ENCODE measurements around the gene HPGDS.
"Not testable (repeated sequence)": the region's sequence is repeated elsewhere in the genome, so short reads cannot be mapped to it uniquely, and the experiment has no call there.

Gene HPGDS

GRCh38 chr4:94325835-94326234, 16.8 kb downstream of the HPGDS start (continued):
- TF ChIP-seq ZNF521 (tag by site-specific recombination; IDR thresholded peaks at IDR 0.05) (no peak), TRIM28 (IDR thresholded peaks at IDR 0.05; ENCODE audit: borderline replicate concordance, low read length) (peak; percentile 40; the same call in 1 of the 2 replicates), ZNF146 (tag by site-specific recombination; IDR thresholded peaks at IDR 0.05) (no peak), SP7 (tag by site-specific recombination; IDR thresholded peaks at IDR 0.05) (no peak), ZNF280D (tag by site-specific recombination; IDR thresholded peaks at IDR 0.05) (no peak), HIC1 (tag by site-specific recombination; IDR thresholded peaks at IDR 0.05) (no peak), MYNN (tag by site-specific recombination; IDR thresholded peaks at IDR 0.05; ENCODE audit: borderline replicate concordance) (no peak)
- TF ChIP-seq, protein P1, sequence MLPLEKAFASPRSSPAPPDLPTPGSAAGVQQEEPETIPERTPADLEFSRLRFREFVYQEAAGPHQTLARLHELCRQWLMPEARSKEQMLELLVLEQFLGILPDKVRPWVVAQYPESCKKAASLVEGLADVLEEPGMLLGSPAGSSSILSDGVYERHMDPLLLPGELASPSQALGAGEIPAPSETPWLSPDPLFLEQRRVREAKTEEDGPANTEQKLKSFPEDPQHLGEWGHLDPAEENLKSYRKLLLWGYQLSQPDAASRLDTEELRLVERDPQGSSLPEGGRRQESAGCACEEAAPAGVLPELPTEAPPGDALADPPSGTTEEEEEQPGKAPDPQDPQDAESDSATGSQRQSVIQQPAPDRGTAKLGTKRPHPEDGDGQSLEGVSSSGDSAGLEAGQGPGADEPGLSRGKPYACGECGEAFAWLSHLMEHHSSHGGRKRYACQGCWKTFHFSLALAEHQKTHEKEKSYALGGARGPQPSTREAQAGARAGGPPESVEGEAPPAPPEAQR (tag by site-specific recombination; IDR thresholded peaks at IDR 0.05) = no peak
- TF ChIP-seq, protein P2, sequence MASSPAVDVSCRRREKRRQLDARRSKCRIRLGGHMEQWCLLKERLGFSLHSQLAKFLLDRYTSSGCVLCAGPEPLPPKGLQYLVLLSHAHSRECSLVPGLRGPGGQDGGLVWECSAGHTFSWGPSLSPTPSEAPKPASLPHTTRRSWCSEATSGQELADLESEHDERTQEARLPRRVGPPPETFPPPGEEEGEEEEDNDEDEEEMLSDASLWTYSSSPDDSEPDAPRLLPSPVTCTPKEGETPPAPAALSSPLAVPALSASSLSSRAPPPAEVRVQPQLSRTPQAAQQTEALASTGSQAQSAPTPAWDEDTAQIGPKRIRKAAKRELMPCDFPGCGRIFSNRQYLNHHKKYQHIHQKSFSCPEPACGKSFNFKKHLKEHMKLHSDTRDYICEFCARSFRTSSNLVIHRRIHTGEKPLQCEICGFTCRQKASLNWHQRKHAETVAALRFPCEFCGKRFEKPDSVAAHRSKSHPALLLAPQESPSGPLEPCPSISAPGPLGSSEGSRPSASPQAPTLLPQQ (tag by site-specific recombination; IDR thresholded peaks at IDR 0.05) = no peak

DNA sequence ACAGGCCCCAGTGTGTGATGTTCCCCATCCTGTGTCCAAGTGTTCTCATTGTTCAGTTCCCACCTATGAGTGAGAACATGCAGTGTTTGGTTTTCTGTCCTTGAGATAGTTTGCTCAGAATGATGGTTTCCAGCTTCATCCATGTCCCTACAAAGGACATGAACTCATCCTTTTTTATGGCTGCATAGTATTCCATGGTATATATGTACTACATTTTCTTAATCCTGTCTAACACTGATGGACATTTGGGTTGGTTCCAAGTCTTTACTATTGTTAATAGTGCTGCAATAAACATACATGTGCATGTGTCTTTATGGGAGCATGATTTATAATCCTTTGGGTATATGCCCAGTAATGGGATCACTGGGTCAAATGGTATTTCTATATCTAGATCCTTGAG, 22.7 kb downstream of the HPGDS start:
- H3K9me3 ChIP-seq (ENCODE audit: control insufficient read depth, insufficient read depth, low read depth, low read length); H3K36me3 ChIP-seq (ENCODE audit: control insufficient read depth in 2 of 2, insufficient read depth in 1 of 2, low read length in 2 of 2); H3K4me3 ChIP-seq (ENCODE audit: low read depth, low read length); CTCF ChIA-PET; H3K27ac ChIP-seq (ENCODE audit: extremely low read depth, low read depth, low read length); H3K4me1 ChIP-seq (ENCODE audit: control insufficient read depth, insufficient read depth, low read length); POLR2A ChIA-PET: not testable (repeated sequence)
- TF ChIP-seq ZNF146 (tag by site-specific recombination; IDR thresholded peaks at IDR 0.05) = peak; percentile 65

GRCh38 chr4:94307231-94307871, 35.3 kb downstream of the HPGDS start:
- CTCF ChIA-PET = no interaction called here

GRCh38 chr4:94306713-94307112, 35.9 kb downstream of the HPGDS start:
- no peaks in the 10 kb centered on the region for H3K4me1 ChIP-seq (ENCODE audit: control insufficient read depth, insufficient read depth, low read length)
- CTCF ChIA-PET = no interaction called here
- POLR2A ChIA-PET = no interaction called here
- no peaks in the 10 kb centered on the region for H3K36me3 ChIP-seq (ENCODE audit: control insufficient read depth in 2 of 2, insufficient read depth in 1 of 2, low read length in 2 of 2)
- H3K4me3 ChIP-seq (ENCODE audit: low read depth, low read length) = no peak overlapping the region
- no peak overlapping the region for H3K27ac ChIP-seq (ENCODE audit: extremely low read depth, low read depth, low read length)
- H3K9me3 ChIP-seq (ENCODE audit: control insufficient read depth, insufficient read depth, low read depth, low read length) = no peaks in the 10 kb centered on the region
- TF ChIP-seq, protein P3, sequence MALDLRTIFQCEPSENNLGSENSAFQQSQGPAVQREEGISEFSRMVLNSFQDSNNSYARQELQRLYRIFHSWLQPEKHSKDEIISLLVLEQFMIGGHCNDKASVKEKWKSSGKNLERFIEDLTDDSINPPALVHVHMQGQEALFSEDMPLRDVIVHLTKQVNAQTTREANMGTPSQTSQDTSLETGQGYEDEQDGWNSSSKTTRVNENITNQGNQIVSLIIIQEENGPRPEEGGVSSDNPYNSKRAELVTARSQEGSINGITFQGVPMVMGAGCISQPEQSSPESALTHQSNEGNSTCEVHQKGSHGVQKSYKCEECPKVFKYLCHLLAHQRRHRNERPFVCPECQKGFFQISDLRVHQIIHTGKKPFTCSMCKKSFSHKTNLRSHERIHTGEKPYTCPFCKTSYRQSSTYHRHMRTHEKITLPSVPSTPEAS (tag by site-specific recombination; IDR thresholded peaks at IDR 0.05) = no peak
- TF ChIP-seq ZNF76 (tag by site-specific recombination; IDR thresholded peaks at IDR 0.05; ENCODE audit: borderline replicate concordance, low read depth) = no peak
- TF ChIP-seq ZBTB7A (tag by site-specific recombination; IDR thresholded peaks at IDR 0.05; ENCODE audit: low read depth) = no peak
- no peak for TF ChIP-seq EGR2 (tag by site-specific recombination; IDR thresholded peaks at IDR 0.05; ENCODE audit: low read depth)
- no peak for TF ChIP-seq ZNF394 (tag by site-specific recombination; IDR thresholded peaks at IDR 0.05; ENCODE audit: borderline replicate concordance)
- TF ChIP-seq ZBTB6 (tag by site-specific recombination; IDR thresholded peaks at IDR 0.05) = no peak

More at GRCh38 chr4:94307231-94307871, 35.3 kb downstream of the HPGDS start:
- POLR2A ChIA-PET = no interaction called here
- no peak overlapping the region for H3K4me3 ChIP-seq (ENCODE audit: low read depth, low read length)
- TF ChIP-seq PRDM1 (tag by site-specific recombination; IDR thresholded peaks at IDR 0.05) (0 out of 2 replicates have a peak, but pooled peaks have one; percentile 17), MZF1 (tag by site-specific recombination; IDR thresholded peaks at IDR 0.05; ENCODE audit: borderline replicate concordance) (no peak), ZNF677 (tag by site-specific recombination; IDR thresholded peaks at IDR 0.05) (peak; percentile 63; the same call in 1 of the 2 replicates)
- H3K9me3 ChIP-seq (ENCODE audit: control insufficient read depth, insufficient read depth, low read depth, low read length) = no peaks in the 10 kb centered on the region
- H3K27ac ChIP-seq (ENCODE audit: extremely low read depth, low read depth, low read length) = no peak overlapping the region
- H3K36me3 ChIP-seq (ENCODE audit: control insufficient read depth in 2 of 2, insufficient read depth in 1 of 2, low read length in 2 of 2) = no peaks in the 10 kb centered on the region
- H3K4me1 ChIP-seq (ENCODE audit: control insufficient read depth, insufficient read depth, low read length) = no peaks in the 10 kb centered on the region
